Posterior cingulate gyrus (tissue), 11 donors: Measurements from ENCODE around the gene TLK2.
A peak's percentile ranks its signal among the peaks of the same experiment; 100 is the strongest.
"Not testable (repeated sequence)": the region's sequence is repeated elsewhere in the genome, so short reads cannot be mapped to it uniquely, and the experiment has no call there.

ENCODE experiments used
- DNase-seq, 10 donors: peaks; one replicate each; pipeline versions ENCODE4 v3.0.0 to v3.0.0-alpha.2; 2020 to 2021; ENCODE audit warnings: mixed read lengths in 3 of 10
- intact Hi-C: fragments of 100-400 bp; cut with DNase I; formaldehyde crosslinking; loops from one replicate; pipeline ENCODE4 v1.15.1; 2023

The TLK2 gene

GRCh38 chr17:62479639-62480258, 1.1 kb downstream of the TLK2 start:
- intact Hi-C loops: not testable (repeated sequence)
- peak in 5 of 10 donors; percentile 8 to 79 (median 25) for DNase-seq

DNA sequence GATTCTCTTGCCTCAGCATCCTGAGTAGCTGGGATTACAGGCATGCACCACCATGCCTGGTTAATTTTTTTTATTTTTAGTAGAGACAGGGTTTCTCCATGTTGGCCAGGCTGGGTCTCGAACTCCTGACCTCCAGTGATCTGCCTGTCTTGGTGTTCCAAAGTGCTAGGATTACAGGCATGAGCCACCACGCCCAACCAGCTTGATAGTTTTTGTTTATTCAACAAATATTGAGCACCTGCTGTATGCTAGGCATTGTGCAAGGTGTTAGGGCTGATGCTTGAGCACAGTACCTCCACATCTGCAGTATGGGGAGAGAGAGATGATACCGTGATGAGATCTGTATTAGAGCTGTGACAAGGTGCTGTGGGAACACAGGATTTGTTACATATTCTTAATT, 3.9 kb downstream of the TLK2 start:
- intact Hi-C loops, DNase-seq: not testable (repeated sequence)

DNA sequence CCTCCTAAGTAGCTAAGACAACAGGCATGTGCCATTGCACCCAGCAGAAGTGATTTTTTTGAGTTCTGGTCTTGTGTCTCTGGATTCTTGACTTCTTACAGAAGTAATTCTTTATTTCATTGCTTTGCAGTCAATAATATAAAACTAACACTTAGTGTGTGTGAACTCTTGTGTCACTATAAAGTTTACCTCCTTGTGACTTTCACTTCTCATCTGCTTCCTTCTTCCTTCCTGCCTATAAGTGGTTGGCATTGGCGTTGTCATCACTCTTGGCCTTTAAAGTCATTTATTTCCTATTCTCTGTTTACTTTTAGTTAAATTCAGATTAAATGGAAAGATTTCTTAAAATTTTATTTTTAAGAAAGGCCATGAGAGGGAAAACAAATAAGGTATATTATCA, 12.4 kb downstream of the TLK2 start:
- DNase-seq, intact Hi-C loops: not testable (repeated sequence)

DNA sequence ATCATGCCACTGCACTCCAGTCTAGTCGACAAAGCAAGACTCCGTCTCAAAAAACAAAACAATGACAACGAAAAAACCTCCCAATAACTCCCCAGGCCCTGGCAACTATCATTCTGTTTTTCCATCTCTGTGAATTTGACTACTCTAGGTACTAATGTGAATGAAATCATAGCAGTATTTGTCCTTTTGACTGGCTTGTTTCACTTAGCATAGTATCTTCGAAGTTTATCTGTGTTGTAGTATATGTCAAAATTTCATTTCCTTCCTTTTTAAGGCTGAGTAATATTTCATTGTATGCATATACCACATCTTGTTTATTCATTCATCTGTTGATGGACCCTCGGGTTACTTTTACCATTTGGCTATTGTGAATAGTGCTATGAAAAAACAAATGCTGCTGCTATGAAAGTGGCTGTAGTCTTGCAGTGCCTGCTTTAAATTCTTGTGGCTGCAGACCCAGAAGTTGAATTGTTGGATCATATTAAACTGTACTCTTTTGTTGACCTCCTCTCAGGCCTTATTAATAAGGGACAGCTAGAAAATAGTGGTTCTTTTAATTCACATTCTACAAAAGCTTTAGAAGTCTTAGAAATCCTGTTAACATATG, 14.5 kb downstream of the TLK2 start:
- intact Hi-C loops: not testable (repeated sequence)

DNA sequence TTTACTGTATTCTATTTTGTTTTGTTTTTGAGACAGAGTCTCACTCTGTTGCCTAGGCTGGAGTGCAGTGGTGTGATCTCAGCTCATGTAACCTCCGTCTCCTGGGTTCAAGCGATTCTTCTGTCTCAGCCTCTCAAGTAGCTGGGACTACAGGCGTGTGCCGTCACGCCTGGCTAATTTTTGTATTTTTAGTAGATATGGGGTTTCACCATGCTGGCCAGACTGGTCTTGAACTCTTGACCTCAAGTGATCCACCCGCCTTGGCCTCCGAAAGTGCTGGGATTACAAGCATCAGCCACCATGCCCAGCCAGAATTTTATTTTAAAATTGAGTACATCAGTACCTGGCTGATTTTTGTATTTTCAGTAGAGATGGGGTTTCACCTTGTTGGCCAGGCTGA, 15.4 kb downstream of the TLK2 start:
- intact Hi-C loops, DNase-seq: not testable (repeated sequence)

More for the DNA sequence above, 14.5 kb downstream of the TLK2 start:
- not testable (repeated sequence) for DNase-seq

GRCh38 chr17:62496344-62496743, 17.7 kb downstream of the TLK2 start:
- intact Hi-C loops: not testable (repeated sequence)

DNA sequence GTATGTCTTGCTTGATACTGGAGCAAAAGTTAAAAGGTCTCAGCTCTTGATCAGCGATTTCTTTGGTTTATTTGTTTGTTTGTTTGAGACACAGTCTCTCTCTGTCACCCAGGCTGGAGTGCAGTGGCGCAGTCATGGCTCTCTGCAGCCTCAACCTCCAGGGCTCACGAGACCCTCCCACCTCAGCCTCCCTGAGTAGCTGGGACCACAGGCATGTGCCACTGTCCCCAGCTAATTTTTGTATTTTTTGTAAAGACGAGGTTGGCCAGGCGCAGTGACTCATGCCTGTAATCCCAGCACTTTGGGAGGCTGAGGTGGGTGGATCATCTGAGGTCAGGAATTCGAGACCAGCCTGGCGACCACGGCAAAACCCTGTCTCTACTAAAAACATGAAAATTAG, 20.2 kb downstream of the TLK2 start:
- intact Hi-C loops, DNase-seq: not testable (repeated sequence)

More at GRCh38 chr17:62496344-62496743, 17.7 kb downstream of the TLK2 start:
- DNase-seq: not testable (repeated sequence)

- intact Hi-C loops, DNase-seq: not testable (repeated sequence)
Measured at GRCh38 chr17:62500463-62500862, 21.8 kb downstream of the TLK2 start.

- intact Hi-C loops, DNase-seq: not testable (repeated sequence)
Measured at GRCh38 chr17:62504857-62505256, 26.2 kb downstream of the TLK2 start.

DNA sequence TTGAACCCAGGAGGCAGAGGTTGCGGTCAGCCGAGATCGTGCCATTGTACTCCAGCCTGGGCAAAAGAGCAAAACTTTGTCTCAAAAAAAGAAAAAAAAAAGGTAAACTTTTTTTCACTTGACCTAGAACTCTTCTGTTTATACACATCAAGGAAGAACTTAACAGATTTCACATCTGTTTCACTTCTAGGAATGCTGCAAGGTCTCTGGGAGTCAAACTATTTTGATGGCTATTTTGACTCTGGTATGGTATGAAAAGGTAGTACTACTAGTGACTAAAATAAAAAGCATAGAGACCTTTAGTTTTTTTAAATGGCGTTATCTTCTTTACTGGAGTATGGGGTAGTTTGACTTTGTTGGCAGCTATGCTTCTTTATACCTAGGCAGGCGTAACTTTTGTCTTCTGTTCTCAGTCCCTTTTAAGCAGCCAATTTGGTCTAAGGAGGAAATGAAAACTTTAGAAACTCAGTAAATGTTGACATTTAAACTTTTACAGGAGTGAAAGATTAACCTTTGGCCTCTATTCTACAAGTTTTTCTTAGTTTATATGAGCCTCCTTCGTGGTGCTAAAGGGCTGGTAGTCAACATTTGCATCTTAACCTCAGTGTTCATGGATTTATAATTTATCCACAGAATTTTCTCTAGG, 28.7 kb downstream of the TLK2 start:
- DNase-seq, intact Hi-C loops: not testable (repeated sequence)

GRCh38 chr17:62510247-62510819, 31.7 kb downstream of the TLK2 start:
- intact Hi-C loops, DNase-seq: not testable (repeated sequence)

- DNase-seq, intact Hi-C loops: not testable (repeated sequence)
Measured at GRCh38 chr17:62511014-62511413, 32.4 kb downstream of the TLK2 start.

GRCh38 chr17:62516376-62516775, 37.8 kb downstream of the TLK2 start:
- intact Hi-C loops, DNase-seq: not testable (repeated sequence)

GRCh38 chr17:62521295-62521694, 42.7 kb downstream of the TLK2 start:
- DNase-seq, intact Hi-C loops: not testable (repeated sequence)

GRCh38 chr17:62524077-62524476, 45.5 kb downstream of the TLK2 start:
- DNase-seq, intact Hi-C loops: not testable (repeated sequence)

GRCh38 chr17:62525317-62525716, 46.7 kb downstream of the TLK2 start:
- DNase-seq, intact Hi-C loops: not testable (repeated sequence)

DNA sequence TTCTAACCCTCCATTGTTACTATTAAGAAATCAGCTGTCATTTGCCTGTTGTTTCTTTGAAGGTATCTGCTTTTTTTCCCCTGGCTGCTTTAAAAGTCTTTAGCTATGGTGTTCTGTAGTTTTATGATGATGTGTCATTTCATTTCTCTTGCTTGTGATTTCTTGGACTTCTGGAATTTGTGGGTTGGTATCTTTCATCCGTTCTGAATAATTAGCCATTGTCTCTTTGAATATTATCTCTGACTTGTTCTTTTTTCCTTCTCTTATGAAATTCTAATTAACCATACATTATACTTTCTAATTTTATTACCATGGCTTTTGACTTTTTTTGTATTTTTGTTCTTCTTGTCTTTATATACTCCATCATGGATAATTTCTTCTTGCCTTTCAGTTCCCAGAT, 52.3 kb downstream of the TLK2 start:
- intact Hi-C loops, DNase-seq: not testable (repeated sequence)

DNA sequence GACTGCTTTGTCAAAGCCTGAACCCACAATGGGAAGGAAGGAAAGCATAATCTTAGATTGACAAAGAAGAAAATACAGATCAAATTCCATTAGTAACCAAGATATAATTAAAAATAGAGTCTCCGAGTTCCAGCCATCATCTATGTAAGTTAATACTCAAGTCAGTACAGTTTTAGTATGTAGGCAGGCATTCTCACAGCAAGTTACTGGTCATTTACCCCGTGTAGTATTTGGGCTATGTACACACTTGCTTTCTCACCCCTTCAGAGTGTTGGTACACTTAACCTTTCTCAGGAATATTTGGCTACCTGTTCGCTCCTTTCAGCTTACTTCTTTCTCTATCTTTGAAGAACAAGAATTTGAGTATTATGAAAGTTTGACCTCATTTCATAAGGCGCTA, 57.9 kb downstream of the TLK2 start:
- DNase-seq, intact Hi-C loops: not testable (repeated sequence)

DNA sequence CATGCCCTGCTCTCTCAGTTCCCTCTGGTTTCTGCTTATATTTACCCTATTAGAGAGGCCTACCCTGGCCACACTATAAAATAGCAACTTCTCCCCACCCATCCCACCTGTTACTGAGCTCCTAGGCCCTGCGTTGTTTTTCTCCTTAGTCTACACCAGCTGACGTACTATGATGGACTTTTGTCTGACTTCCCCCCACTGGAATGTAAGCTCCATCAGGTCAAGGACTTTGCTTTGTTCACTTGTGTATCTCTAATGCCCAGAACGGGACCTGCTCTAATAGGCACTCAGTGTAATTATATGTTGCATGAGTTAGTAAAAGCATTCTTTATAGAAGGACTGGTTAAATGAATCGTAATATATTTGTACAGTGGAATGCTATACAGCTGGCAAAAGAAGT, 62.4 kb downstream of the TLK2 start:
- intact Hi-C loops, DNase-seq: not testable (repeated sequence)

DNA sequence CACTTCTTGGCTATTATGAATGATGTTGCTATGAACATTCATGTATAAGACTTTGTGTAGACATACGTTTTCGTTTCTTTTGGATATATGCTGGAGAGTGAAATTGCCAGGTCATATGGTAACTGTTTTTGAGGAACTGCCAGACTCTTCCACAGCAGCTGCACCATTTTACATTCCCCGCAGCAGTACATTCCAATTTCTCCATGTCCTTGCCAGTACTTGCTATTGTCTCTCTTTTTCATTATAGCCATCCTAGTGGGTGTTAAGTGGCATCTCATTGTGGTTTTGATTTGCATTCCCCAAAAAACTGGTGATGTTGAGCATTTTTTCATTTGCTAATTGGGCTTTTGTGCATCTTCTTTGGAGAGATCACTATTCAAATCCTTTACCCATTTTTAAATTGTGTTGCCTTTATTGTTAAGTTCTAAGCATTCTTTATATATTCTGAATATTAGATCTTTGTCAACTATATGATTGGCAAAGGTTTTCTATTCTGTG, 64.7 kb downstream of the TLK2 start:
- DNase-seq, intact Hi-C loops: not testable (repeated sequence)

- DNase-seq, intact Hi-C loops: not testable (repeated sequence)
Measured at GRCh38 chr17:62546066-62546465, 67.4 kb downstream of the TLK2 start.
